ENCODE results near the gene DLGAP4.

The DLGAP4 gene

DNA sequence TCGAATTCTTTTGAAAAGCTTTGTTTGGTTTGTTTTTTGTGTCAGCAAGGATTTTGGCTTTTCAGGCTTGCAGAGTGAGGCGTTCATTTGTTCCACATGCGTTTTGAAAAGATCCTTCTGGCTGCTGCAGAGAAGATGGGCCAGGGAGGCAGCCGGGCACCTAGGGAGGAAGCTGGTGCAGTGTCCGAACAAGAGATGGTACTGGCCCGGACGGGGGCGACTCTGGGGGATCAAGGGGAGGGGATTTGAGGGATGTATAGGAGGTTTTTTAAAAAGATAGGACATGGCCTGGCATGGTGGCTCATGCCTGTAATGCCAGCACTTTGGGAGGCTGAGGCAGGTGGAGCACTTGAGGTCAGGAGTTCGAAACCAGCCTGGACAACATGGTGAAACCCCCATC is 55.3 kb downstream of the DLGAP4 start:
- no peak for DNase-seq (ENCODE audit: low read depth)
- no peak overlapping the region for H3K4me3 ChIP-seq (ENCODE audit: low read depth, low read length)
- TF ChIP-seq, protein P1, sequence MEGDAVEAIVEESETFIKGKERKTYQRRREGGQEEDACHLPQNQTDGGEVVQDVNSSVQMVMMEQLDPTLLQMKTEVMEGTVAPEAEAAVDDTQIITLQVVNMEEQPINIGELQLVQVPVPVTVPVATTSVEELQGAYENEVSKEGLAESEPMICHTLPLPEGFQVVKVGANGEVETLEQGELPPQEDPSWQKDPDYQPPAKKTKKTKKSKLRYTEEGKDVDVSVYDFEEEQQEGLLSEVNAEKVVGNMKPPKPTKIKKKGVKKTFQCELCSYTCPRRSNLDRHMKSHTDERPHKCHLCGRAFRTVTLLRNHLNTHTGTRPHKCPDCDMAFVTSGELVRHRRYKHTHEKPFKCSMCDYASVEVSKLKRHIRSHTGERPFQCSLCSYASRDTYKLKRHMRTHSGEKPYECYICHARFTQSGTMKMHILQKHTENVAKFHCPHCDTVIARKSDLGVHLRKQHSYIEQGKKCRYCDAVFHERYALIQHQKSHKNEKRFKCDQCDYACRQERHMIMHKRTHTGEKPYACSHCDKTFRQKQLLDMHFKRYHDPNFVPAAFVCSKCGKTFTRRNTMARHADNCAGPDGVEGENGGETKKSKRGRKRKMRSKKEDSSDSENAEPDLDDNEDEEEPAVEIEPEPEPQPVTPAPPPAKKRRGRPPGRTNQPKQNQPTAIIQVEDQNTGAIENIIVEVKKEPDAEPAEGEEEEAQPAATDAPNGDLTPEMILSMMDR (conservative IDR thresholded peaks at IDR 0.05; ENCODE audit: low read depth, low read length): no peak

DNA sequence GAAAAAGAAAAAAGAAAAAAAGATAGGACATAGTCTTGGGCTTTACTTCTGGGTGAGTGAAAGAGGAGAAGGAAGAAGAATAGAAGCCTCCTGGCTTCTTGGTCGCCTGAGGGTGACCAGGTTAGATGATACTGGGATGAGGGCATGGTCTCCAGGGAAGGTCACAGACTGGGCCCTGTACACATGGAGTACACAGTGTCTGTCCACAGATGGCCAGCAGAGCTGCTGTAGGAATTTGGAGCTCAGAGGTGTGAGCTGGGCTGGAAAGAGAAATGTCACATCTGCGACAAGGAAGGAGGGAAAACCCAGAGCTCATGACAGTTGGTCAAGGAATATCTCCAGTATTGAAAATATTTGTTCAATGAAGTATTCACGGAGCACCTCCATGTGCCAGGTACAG is 56.1 kb downstream of the DLGAP4 start:
- no peak overlapping the region for H3K4me3 ChIP-seq (ENCODE audit: low read depth, low read length)
- TF ChIP-seq, protein P1 (conservative IDR thresholded peaks at IDR 0.05; ENCODE audit: low read depth, low read length): no peak
- DNase-seq (ENCODE audit: low read depth): no peak

DNA sequence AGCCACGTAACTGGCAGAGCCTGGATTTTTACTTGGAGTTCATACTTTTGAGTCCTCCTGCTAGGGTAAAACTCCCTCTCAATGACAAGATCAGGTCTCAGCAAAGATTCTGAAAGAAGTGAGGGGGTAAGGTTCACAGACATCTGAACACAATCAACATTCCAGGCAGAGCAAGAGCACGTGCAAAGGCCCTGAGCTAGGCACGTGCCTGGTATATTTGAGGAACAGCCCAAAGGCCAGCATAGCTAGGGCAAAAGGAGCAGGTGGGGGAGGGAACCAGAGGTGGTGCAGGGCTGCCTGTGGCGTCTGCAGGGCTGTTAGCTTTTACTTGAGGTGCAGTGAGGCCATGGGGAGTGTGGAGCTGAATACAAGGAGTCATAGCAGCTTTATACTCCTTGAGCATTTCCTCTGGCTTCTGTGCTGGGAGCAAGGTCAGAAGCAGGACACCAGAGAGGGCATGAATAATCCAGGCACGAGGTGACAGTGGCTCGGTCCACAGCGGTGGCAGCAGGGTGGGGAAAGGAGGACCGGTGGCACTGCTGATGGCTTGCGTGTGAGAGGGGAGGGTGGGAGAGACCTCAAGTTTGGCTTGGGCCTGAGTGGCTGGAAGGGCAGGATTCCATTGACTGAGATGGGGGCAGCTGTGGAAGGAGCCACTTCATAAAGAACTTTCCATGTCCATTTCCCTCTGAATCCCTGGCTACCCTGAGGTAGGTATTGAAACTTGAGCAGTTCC is 57.0 kb downstream of the DLGAP4 start:
- TF ChIP-seq, protein P1 (conservative IDR thresholded peaks at IDR 0.05; ENCODE audit: low read depth, low read length): no peak
- no peak overlapping the region for H3K4me3 ChIP-seq (ENCODE audit: low read depth, low read length)
- DNase-seq (ENCODE audit: low read depth): no peak

DNA sequence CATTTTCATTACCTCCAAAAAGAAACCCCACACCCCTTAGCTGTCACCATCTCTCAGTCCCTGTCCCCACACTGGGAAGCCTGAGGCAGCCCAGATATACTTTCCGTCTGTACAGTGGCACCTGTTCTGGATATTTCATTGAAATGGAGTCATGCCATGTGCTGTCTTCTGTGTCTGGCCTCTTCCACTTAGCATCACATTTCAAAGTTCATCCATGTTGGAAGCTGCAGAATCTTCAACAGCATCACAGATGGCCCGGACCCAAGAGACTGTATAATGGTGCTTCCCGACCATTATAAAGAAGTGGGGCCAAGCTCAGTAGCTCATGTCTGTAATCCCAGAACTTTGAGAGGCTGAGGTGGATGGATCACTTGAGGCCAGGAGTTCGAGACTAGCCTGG is 58.4 kb downstream of the DLGAP4 start:
- DNase-seq (ENCODE audit: low read depth): no peak
- no peak overlapping the region for H3K4me3 ChIP-seq (ENCODE audit: low read depth, low read length)
- TF ChIP-seq, protein P1 (conservative IDR thresholded peaks at IDR 0.05; ENCODE audit: low read depth, low read length): no peak

DNA sequence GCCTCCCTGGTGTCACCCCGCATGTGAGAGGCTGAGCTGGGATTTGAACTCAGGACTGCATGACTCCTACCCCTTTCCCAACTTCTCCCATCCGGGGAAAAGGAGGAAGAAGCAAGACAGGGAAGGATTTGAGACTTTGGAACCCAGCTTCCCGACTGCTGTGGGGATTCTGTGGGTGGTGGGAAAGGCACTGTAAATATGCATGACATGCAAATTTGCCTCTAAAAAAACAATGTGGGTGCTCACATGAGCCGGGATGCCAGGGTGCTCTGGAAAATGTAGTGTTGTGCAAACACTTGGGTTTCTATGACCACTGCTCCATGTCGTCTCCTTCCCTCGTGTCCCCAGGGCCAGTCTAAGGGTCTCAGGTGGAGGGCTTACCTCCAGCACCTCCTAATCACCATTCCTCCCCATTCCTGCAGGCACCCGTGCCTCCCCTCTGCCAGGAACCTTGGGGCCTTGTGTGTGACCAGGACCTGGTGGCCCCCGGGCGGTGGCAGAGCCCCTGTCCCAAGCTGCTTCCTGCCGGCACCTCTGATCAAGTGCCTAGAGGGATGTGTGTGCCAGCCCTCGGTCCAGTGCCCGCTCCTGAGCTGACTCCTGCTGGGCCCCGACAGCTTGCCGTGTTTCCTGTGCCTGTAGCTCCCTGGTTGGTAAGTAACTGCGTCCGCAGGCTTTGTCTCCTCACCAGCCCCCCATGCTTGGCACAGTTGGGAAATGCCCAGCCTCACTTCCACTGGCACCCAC is 60.7 kb downstream of the DLGAP4 start:
- TF ChIP-seq, protein P1 (conservative IDR thresholded peaks at IDR 0.05; ENCODE audit: low read depth, low read length): no peak
- DNase-seq (ENCODE audit: low read depth): no peak
- no peak overlapping the region for H3K4me3 ChIP-seq (ENCODE audit: low read depth, low read length)

DNA sequence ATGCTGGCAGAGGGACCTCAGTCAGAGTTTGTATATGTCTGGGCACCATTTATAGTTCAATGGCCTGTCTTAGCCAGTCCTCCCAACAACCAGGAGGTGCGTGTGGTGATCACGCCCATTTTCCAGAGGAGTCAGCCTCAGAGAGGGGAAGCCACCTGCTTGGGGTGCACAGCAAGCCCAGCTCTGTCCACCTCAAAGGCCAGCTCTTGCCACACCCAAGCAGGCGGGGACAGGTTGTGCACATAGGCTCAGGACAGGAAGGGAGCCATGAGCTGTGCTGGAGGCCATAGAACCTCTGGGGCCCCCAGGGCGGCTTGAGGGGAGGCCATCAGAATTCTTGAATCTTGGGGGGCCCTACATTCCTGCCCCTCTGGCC is 61.2 kb downstream of the DLGAP4 start:
- TF ChIP-seq, protein P1 (conservative IDR thresholded peaks at IDR 0.05; ENCODE audit: low read depth, low read length): no peak
- DNase-seq (ENCODE audit: low read depth): no peak
- no peak overlapping the region for H3K4me3 ChIP-seq (ENCODE audit: low read depth, low read length)
